Keratinocyte (primary cell): Measurements from ENCODE around the gene C2CD3.

Experiments
- CTCF ChIP-seq, 3 experiments: IDR thresholded peaks in 1 of 3; conservative IDR thresholded peaks in 1 of 3; optimal IDR thresholded peaks in 1 of 3; 2 replicates in 2 of 3; 3 replicates in 1 of 3; pipeline versions ENCODE3 to v1.5.1; 2011; ENCODE audit warnings: low read length in 3 of 3, mild to moderate bottlenecking in 3 of 3, moderate library complexity in 2 of 3, control low read depth in 1 of 3, inconsistent platforms in 1 of 3; ENCODE audit not compliant: insufficient read depth in 2 of 3; ENCODE audit errors: extremely low read depth in 1 of 3
- EZH2 ChIP-seq: IDR thresholded peaks from one replicate; pipeline ENCODE4 v1.6.1; 2012; ENCODE audit warnings: inconsistent platforms, mild to moderate bottlenecking, low read length, moderate library complexity

DNA sequence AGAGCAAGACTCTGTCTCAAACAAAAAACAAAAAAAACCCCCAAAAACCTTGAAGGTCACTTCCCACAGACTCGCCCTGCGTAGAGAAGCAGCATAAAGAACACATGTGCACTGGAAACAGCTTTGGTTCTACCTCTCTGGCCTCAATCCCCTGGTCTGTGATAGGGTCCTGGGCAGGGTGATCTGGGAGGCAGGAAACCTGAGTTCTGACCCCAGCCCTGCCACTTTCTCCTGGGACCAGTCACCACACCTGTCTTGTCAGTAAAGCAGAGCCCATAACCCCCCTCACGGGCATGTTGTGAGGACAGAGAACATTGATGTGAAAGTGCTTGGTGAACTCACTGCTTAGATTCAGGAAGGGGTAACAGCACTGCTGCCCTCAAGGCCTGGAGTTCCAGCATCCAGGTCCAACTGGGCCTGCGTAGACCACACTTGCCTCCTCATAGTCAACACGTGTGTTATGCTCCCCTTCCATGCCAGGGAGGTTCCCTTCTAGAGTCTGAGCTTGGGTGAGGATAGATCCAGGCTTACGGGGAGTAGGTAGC is 199.6 kb downstream of the C2CD3 start:
- no peak for TF ChIP-seq CTCF (optimal IDR thresholded peaks at IDR 0.05 in 1 of 3, IDR thresholded peaks at IDR 0.05 in 1 of 3, conservative IDR thresholded peaks at IDR 0.05 in 1 of 3; ENCODE audit: extremely low read depth in 1 of 3, insufficient read depth in 2 of 3, low read length in 3 of 3)
- no peak for TF ChIP-seq EZH2
